Umbilical cord (tissue), 2 donors: Measurements from ENCODE around the gene RPLP1. TPM values are rescaled to one million over a fixed set of nuclear protein-coding genes. Genes with fewer than 3 reads are reported as not detected.

Experiments used
- DNase-seq: peaks from one replicate; pipeline ENCODE4 v3.0.0-alpha.2; 2015; ENCODE audit warnings: low spot score
- total RNA-seq: library from RNA; depleted of rRNA; stranded (reverse); fragments of >200 nt; gene quantifications from one replicate; pipeline ENCODE4 v1.2.3, GENCODE V29; 2014; ENCODE audit warnings: low replicate concordance; ENCODE audit not compliant: insufficient read depth

The RPLP1 gene
- total RNA-seq, 1 donor from 2014 or later = 61.6 TPM

GRCh38 chr15:69496001-69496400 is 43.4 kb downstream of the RPLP1 start:
- DNase-seq = no peak

GRCh38 chr15:69497076-69497475 is 44.5 kb downstream of the RPLP1 start:
- no peak for DNase-seq

- no peak for DNase-seq
These were observed 45.0 kb downstream of the RPLP1 start for GRCh38 chr15:69497667-69498066.

GRCh38 chr15:69498282-69498681 is 45.7 kb downstream of the RPLP1 start:
- no peak for DNase-seq

- DNase-seq = no peak
These were observed 46.4 kb downstream of the RPLP1 start for GRCh38 chr15:69498987-69499386.

- no peak for DNase-seq
These were observed 47.0 kb downstream of the RPLP1 start for GRCh38 chr15:69499521-69500211.

- no peak for DNase-seq
These were observed 47.7 kb downstream of the RPLP1 start for GRCh38 chr15:69500339-69500738.

- no peak for DNase-seq
These were observed 48.8 kb downstream of the RPLP1 start for GRCh38 chr15:69501456-69501855.

- no peak for DNase-seq
These were observed 49.9 kb downstream of the RPLP1 start for GRCh38 chr15:69502470-69503045.

GRCh38 chr15:69504352-69505040 is 51.9 kb downstream of the RPLP1 start:
- no peak for DNase-seq

Other genes with a start within 250 kb of the RPLP1 start
- 0.96 TPM for gene PAQR5, start 153.9 kb upstream of the RPLP1 start, total RNA-seq
- gene KIF23, start 38.5 kb upstream of the RPLP1 start, total RNA-seq = 17.6 TPM